ENCODE results near the gene MRC1. TPM values are rescaled to one million over a fixed set of nuclear protein-coding genes. Genes with fewer than 3 reads are reported as not detected.

The MRC1 gene
- total and polyA plus RNA-seq, 10 of the 15 experiments (the other 5 are each of a cell fraction or from before 2014, with no cell fraction given), result 0.01 to 0.21 (median 0.03) TPM; not detected in 5

GRCh38 chr10:17816199-17816598, 7.1 kb downstream of the MRC1 start (continued):
- no peak for TF ChIP-seq CHD4 (IDR thresholded peaks at IDR 0.05)
- TF ChIP-seq SMARCA5 (IDR thresholded peaks at IDR 0.05), result no peak
- TF ChIP-seq BCLAF1 (IDR thresholded peaks at IDR 0.05), result no peak
- TF ChIP-seq SKIL (IDR thresholded peaks at IDR 0.05; ENCODE audit: low read depth, poor library complexity, severe bottlenecking), result no peak
- TF ChIP-seq FOXK2 (IDR thresholded peaks at IDR 0.05), result no peak
- no peak for TF ChIP-seq ZBTB40 (IDR thresholded peaks at IDR 0.05; ENCODE audit: borderline replicate concordance)
- no peak for TF ChIP-seq BCL11A (IDR thresholded peaks at IDR 0.05; ENCODE audit: low read depth, low read length)
- TF ChIP-seq SIX5 (IDR thresholded peaks at IDR 0.05; ENCODE audit: low read depth, low read length, severe bottlenecking), result no peak
- no peak for TF ChIP-seq KDM1A (IDR thresholded peaks at IDR 0.05; ENCODE audit: borderline replicate concordance)

Measured in GM12878 (cell line).